Right lobe of liver (tissue), 6 donors: Measurements from ENCODE around the gene REEP5. TPM values are rescaled to one million over a fixed set of nuclear protein-coding genes. Genes with fewer than 3 reads are reported as not detected.

Experiments used
- ATAC-seq, 4 donors: fragments of 200-7000 bp; cut with Tn5 transposase; one replicate each; pipeline ENCODE4 v1.9.1; 2020; ENCODE audit warnings: mild to moderate bottlenecking in 4 of 4, moderate library complexity in 4 of 4
- DNase-seq, 3 donors: peaks; one replicate each; pipeline ENCODE4 v3.0.0-alpha.2; 2020
- H3K27ac ChIP-seq, 3 donors: fragments of 200-600 bp; one replicate each; pipeline ENCODE4 v1.8.0; 2022
- H3K27me3 ChIP-seq, 2 donors: fragments of 200-600 bp; one replicate each; pipeline ENCODE4 v1.8.0; 2022
- H3K36me3 ChIP-seq, 4 donors: fragments of 200-600 bp; sonication (generic) in 1 of 4; one replicate each; pipeline versions ENCODE4 v1.5.1 to v1.8.0; 2017 to 2022; ENCODE audit warnings: control low read depth in 1 of 4
- H3K4me1 ChIP-seq, 4 donors: fragments of 200-600 bp; sonication (generic) in 1 of 4; one replicate each; pipeline versions ENCODE4 v1.5.1 to v1.8.0; 2017 to 2022; ENCODE audit warnings: control low read depth in 1 of 4
- H3K4me3 ChIP-seq, 3 donors: fragments of 200-600 bp; one replicate each; pipeline ENCODE4 v1.8.0; 2022
- H3K9me3 ChIP-seq, 4 donors: fragments of 200-600 bp; sonication (generic) in 1 of 4; one replicate each; pipeline versions ENCODE4 v1.5.1 to v1.8.0; 2017 to 2022; ENCODE audit warnings: control low read depth in 1 of 4
- POLR2A ChIP-seq: fragments of 450-650 bp; IDR thresholded peaks from one replicate; pipeline ENCODE4 v1.6.1; 2017; ENCODE audit warnings: antibody characterized with exemption, mild to moderate bottlenecking
- WGBS: methylation state at CpG from one replicate; pipeline ENCODE4 v1.1.6; 2018; ENCODE audit warnings: low coverage, low lambda C conversion rate; ENCODE audit not compliant: insufficient coverage; ENCODE audit errors: missing lambda C conversion rate; 5-methylcytosine and 5-hydroxymethylcytosine counted together
- intact Hi-C, 2 donors: fragments of 100-400 bp; cut with DNase I; formaldehyde crosslinking; loops; one replicate each; pipeline versions ENCODE4 v1.11.2 to v1.14.1; 2022
- total RNA-seq, 6 experiments: library from RNA; depleted of rRNA in 2 of 6; stranded (reverse); fragments of >200 nt in 2 of 6; fragmentation: NEBNext Ultra II Directional in 3 of 6; extraction: Animal tissue kit (Norgen Biotek cat#: 25700) in 3 of 6; gene quantifications; one replicate each; pipeline versions ENCODE4 v1.1.0 to v1.2.4, GENCODE V29; 2016 to 2023
- TF ChIP-seq, protein P1 (sequence below), 4 donors: fragments of 200-600 bp in 3 of 4; fragments of 450-650 bp in 1 of 4; IDR thresholded peaks; one replicate each; pipeline versions ENCODE4 v1.5.1 to v1.8.0; 2016 to 2022; ENCODE audit warnings: antibody characterized with exemption in 4 of 4, mild to moderate bottlenecking in 2 of 4
- donor health status: DM: no; HTN: yes; CAD: no.
- donor health status: DM: no; HTN: no; CAD: no.
- donor health status: DM: no; HTN: no; CAD: no.
- donor health status: DM: no; HTN: yes; CAD: no.
- donor health status: DM: no; HTN: yes; CAD: no.

Gene REEP5
- total RNA-seq, 6 experiments from 2014 or later = 52.2 to 75.6 (median 64.0) TPM

DNA sequence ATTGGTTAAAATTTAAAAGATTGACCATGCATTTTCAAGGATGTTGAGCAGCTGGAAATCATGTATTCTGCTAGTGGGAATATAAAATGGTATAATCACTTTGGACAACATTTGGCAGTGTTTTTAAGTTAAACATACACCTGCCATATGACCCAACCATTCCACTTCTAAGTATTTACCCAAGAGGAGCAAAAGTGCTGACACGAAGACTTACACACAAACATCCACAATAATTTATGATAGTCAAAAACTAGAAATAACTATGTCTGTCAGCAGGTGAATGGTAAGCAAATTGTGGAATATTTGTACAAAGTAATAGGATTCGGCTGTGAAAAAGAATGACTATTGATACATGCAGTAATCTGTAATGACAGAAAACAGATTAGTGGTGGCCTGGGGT lies 91.6 kb downstream of the REEP5 start:
- no peaks in the 10 kb centered on the region for H3K9me3 ChIP-seq
- TF ChIP-seq, protein P1, sequence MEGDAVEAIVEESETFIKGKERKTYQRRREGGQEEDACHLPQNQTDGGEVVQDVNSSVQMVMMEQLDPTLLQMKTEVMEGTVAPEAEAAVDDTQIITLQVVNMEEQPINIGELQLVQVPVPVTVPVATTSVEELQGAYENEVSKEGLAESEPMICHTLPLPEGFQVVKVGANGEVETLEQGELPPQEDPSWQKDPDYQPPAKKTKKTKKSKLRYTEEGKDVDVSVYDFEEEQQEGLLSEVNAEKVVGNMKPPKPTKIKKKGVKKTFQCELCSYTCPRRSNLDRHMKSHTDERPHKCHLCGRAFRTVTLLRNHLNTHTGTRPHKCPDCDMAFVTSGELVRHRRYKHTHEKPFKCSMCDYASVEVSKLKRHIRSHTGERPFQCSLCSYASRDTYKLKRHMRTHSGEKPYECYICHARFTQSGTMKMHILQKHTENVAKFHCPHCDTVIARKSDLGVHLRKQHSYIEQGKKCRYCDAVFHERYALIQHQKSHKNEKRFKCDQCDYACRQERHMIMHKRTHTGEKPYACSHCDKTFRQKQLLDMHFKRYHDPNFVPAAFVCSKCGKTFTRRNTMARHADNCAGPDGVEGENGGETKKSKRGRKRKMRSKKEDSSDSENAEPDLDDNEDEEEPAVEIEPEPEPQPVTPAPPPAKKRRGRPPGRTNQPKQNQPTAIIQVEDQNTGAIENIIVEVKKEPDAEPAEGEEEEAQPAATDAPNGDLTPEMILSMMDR (IDR thresholded peaks at IDR 0.05) = no peak
- TF ChIP-seq POLR2A = no peak
- no peak for DNase-seq
- H3K27me3 ChIP-seq = no peaks in the 10 kb centered on the region
- H3K4me1 ChIP-seq = no peaks in the 10 kb centered on the region
- ATAC-seq = no peak
- H3K36me3 ChIP-seq = peaks cover 0 to 38% (median 6%) of the 10 kb centered on the region in 4 donors
- intact Hi-C loops = no loop called here
- H3K27ac ChIP-seq = no peak overlapping the region
- WGBS = 100% methylated on average over 2 of the region's 2 CpGs
- no peak overlapping the region for H3K4me3 ChIP-seq

Other genes starting within 250 kb of the REEP5 start
- gene APC, start 184.3 kb downstream of the REEP5 start, total RNA-seq = 10 to 100 TPM; 12.4 to 34.5 (median 16.9) TPM
- 10 to 100 TPM; 17.0 to 63.4 (median 23.3) TPM for gene SRP19, start 60.9 kb downstream of the REEP5 start, total RNA-seq
- gene DCP2, start 54.6 kb upstream of the REEP5 start, total RNA-seq = 10 to 100 TPM; 12.0 to 20.8 (median 14.6) TPM